ENCODE results near the gene CBLB.

Gene CBLB

DNA sequence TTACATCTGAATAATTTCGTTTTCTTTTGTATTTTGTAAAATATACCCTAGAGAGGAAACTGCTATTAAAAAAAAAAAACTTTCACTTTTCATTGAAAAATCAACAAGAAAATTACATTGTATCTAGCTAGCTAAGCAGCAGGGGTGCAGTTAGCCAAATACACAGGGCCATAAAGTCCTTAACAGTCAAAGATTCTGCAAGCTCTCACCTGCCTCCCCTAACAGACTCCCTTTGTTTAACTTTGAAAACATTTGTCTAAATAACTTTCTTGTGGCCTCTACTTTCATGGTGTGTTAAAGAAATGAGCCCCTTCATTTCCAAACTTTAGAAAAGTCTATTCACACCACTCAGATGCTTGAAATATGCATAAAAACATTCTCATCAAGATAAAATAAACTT lies 23.3 kb downstream of the CBLB start:
- no peak for DNase-seq (ENCODE audit: low spot score)

DNA sequence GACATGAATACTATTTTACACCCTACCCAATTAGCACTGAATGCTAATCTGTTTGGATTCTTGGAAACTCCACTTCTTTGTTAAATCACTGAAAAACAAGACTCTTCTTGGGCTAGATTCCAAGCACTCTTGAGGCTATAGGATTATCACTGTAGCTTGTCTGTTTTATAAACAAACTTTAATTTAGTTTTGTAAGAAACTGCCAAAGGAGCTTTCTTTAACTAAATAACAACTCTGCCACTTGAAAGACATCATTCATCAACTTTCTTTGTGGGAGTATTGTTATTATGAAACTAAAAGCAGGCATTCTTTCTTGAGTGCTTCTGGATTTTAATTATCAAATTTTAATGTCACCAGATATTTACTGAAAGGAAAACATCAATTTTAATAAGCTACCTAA lies 24.1 kb downstream of the CBLB start:
- DNase-seq (ENCODE audit: low spot score), result no peak

DNA sequence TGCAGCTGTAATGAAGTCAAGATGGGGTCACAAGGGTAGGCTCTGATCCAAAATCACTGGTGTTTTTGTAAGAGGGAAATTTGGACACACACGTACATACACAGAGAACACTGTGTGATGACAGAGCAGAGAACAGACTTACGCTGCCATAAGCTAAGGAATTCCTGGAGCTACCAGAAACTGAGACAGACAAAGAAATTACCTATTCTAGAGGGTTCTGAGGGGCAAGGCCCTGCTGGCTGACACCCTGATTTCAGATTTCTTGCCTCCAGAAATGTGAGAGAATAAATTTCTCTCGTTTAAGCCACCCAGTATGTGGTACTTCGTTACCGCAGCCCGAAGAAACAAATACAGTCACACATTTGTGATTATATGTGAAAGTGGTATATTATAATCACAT lies 24.8 kb downstream of the CBLB start:
- no peak for DNase-seq (ENCODE audit: low spot score)

DNA sequence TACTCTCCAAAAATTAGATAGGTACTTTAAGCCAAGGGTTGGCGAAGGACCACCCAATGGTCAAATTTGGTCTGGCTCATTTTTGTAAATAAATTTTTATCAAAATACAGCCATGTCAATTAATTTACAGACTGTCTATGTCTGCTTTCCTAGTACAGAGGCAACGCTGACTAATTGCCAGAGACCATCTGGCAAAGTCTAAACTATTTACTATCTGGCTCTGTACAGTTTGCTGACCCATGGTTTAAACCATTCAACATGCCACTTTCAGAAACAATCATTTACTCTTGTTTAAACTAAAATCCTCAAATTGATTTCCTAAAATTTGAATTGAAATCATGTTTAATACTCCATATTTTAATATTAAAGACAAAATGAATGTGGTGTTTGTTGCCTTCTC lies 25.9 kb downstream of the CBLB start:
- no peak for DNase-seq (ENCODE audit: low spot score)

DNA sequence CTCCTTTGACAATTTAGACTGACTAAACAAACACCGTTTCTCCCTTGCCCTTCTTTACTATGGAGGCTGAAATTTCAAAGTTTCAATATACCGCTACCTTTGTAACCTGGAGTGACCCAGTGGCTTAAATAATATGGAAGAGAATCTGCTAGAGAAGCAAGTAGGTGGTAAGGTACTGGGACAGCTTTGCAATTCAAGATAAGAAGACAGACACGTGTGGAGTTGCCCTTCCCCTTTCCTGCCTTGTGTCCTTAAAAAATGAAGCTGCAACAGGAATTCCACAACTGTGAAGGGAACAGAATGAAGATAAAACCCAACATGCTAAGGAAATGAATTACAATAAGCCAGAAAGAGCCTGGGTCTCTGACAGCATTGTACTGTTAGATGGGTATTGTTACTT lies 26.4 kb downstream of the CBLB start:
- DNase-seq (ENCODE audit: low spot score), result no peak

DNA sequence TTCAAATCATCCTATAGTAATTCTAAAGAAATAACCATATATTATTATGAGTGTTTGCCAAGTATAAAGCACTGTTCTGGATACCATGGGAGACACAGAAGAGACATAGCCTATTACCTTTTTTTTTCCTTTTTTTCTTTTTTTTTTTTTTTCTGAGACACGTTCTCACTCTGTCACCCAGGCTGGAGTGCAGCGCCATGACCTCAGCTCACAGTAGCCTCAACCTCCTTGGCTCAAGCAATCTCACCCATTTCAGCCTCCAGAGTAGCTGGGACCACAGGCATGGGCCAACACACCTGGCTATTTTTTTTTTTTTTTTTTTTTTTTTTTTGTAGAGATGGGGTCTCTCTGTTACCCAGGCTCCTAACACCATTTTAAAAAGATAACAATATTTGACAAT lies 30.9 kb downstream of the CBLB start:
- DNase-seq (ENCODE audit: low spot score), result no peak

DNA sequence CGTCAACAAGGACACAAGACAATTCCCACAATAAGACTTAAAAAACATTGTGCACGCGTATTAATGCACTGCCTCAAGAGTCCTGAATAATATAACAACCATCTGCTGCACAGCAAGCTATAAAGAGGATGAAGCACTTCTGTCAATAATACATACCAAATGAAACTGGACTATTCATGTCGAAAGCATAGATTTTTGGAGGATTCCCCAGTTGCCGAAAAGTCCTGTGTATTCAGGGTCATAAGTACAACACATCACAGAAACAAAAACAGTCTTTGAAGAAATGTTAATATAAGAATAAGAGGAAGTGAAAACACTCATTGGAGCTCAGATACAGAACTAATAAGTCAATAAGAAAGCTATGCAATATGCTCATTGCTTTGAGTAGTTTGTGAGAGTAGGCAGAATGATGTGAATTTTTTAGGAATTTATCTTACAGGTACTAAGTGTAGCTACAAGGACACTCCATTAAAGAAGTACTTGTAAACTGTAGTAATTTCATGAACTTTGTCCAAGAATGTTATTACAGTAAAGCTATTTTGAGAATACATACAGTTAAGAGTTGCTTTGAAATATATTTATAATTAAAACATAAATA lies 31.6 kb downstream of the CBLB start:
- DNase-seq (ENCODE audit: low spot score), result no peak

DNA sequence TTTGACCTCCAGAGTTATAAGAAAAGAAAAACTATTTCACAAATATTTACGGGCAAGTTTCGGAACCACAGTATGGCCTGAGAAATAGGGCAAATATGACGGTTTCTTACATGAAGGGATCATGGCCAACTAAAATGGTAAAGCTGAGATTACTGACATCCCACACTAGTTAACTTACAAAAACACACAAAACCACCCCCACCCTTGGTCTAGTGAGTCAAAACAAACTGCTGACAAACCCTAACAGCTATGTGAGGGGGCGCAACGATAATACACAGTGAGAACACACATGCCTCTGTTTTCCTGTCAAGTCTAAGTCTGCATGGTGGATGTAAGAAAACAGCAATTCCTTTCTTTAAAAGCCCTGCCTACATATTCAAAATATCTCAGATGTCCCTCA lies 32.3 kb downstream of the CBLB start:
- DNase-seq (ENCODE audit: low spot score), result no peak

DNA sequence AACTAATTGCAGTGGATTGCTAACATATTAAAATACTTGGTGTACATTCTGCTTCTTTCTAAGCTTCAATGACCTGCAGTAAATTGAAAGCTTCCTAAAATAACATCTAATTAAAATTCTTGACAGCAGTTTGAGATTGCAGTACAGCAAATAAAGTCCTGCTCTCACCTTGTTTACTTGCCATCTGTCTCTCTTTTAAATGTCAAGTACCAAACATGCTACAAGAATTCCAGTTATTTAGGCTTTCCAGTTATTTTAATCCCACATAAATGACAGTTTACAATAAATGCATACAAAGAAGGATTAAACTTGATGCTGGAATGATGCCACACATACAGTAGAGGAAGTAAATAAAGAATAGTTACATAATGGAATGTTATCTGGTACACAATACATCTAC lies 33.2 kb downstream of the CBLB start:
- DNase-seq (ENCODE audit: low spot score), result no peak

DNA sequence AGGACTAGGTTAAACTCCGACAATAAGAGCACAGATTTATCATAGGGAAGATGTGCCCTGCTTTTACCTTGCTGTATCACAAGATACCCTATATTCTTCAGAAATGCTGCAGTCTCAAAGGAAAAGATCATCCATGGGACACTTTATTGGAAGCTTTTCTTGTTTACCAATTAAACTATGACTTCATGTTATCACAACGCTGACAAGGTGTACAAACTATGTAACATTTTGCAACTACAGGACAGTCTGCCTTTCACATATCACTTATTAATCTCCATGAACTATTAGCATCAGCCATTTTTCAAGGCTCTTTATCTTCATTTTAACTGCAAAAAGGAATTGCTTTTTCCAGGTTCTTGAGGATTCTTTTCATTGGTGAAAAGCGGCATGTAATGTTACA lies 34.0 kb downstream of the CBLB start:
- DNase-seq (ENCODE audit: low spot score), result no peak

DNA sequence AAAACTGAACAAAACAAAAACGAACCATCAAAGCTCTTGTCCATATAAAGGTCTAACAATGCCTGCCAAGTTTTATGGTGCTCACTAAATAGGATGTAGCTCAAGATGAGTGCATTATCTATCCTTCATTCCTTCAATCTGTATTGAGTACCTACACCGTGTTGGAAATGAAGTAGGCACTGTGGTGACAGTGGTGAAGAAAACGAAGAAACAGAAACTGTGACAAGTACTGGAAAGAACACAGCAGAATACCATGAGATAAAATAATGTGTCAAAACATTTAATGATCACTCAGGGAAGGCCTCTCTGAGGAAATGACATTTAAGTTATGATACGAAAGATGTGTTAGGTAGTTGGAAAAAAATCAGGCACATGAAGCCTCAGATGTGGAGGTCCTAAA lies 36.2 kb downstream of the CBLB start:
- DNase-seq (ENCODE audit: low spot score), result no peak

DNA sequence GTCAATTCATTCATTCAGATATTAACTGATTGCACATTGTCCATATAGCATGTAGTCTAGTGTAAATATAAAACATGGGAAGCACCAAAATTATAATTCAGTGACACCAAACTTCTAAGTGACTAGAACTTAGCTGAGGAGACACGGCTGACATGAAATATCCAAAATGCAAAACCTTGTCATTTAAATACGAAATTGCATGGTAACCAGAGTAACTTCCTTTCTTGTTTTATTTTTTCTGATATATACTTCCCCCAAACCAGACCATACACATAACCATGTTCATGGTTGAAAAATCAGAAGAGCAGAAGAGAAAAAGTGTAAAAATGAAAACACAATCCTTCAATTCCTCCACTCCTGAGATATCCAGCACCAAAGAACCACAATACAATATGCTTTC lies 38.0 kb downstream of the CBLB start:
- DNase-seq (ENCODE audit: low spot score), result no peak

DNA sequence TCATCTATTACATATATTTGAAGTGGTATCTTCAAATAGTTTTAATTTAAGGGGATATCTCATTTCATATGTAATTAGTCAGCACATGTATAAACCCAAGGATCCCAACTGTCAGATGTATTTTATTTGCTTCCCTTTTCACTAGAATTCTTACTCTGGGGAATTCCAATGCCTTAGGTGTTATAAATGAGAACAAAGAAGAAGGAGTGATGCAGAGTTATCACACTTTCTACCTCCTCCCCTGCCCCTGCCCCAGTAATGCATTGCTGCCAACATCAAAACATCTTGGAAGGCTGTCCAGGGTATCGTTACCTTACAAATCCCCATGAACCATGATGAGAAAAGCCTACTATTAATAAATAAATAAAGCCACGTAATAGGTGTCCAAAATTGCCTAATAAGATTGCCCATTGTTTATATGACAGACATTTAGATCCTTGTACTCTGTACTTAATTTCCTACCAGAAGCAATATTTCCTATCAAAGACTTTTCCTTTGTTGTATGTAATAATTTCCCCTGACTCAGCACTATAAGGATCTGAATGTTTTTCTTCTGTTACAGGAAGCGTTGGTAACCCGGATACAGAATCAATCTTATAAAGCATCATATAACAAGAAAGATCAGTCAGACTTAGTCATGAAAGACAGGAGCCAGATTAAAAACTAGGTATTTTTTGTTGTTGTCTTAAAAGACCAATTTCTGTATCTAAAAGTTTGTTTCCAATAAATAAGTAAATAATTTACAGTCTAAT lies 38.8 kb downstream of the CBLB start:
- no peak for DNase-seq (ENCODE audit: low spot score)

DNA sequence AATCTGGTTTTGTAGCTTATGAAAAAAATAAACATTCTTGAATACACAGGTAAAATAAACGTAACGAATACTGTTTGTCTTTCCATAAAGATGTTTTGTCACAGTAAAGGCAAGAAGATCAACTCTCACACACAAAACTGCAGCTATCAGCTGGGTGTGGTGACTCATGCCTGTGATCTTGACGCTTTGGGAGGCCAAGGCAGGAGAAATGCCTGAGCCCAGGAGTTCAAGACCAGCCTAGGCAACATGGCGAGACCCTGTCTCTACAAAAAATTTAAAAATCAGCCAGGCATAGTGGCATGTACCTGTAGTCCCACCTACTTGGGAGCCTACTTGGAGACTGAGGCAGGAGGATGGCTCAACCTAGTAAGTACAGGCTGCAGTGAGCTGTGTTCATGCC lies 39.6 kb downstream of the CBLB start:
- no peak for DNase-seq (ENCODE audit: low spot score)

DNA sequence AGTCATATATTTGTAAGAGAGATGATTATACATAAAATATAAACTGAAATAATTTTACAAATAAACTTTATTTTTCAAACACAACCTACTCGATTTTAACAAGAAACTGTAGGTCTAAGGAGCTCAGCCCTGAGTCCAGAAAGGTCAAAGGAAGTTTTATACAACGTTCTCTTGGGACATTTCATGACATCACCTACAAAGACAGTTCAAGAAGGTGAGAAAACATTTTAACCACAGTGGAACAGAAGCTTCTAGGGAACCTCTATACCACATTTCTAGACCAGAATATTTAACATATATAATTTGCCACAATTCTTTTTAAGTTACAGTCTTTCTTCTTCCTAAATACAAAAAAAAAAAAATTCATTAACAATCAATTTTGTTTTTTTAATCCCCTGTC lies 40.1 kb downstream of the CBLB start:
- DNase-seq (ENCODE audit: low spot score), result no peak

DNA sequence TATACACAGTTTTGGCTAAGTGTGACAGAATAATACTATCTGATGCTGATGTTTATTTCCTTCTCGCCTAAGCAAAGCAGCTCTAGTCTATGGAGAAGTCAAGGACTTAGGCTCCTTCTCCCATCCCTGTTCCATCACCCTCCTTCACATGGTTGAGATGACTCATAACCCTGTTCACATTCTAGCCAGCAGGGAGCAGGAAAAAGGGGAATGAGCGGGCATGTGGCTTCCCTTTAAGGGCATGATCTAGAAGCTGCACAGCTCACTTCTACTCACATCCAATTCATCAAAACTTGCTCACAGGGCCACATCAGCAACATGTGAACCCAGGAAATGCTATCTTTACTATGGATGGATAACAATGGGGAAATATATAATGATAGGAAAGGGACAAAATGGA lies 40.9 kb downstream of the CBLB start:
- DNase-seq (ENCODE audit: low spot score), result no peak

DNA sequence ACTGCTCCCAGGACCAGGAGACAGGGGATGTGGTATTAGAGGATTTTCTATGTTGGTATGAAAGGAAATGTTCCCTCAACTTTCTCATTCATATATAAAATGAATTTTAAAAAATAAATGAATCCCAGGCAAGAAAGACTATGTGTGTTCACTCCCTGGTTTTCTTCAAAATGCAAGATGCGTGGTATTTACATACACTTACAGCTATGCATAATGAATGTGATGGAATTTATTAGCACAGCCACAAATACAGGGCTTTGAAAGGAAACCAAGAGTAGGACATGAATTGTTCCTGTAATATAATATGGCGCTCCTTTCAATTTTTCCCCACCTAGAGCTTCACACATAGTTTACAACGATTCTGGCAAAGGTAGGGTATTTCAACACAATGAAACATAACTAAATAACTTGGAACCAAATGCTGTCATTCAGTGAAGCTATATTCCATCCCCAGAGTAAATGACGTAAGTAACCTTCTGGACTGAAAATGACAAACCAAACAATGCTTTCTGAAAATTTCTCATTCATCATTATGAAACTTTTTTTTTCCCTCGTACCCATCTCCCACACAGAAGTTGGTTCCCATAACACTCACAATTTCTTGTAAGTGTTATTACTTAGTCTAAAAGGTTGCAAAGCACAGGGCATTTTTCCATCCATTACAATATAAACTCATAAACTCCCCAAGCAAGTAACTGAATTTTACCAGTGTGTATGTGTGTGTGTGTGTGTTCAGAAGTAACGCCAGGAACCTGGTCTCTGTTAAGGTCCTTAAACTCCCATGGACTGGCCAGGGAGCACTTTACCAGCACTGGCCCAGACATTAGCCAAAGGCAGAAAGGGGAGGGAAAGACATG lies 41.8 kb downstream of the CBLB start:
- DNase-seq (ENCODE audit: low spot score), result no peak

DNA sequence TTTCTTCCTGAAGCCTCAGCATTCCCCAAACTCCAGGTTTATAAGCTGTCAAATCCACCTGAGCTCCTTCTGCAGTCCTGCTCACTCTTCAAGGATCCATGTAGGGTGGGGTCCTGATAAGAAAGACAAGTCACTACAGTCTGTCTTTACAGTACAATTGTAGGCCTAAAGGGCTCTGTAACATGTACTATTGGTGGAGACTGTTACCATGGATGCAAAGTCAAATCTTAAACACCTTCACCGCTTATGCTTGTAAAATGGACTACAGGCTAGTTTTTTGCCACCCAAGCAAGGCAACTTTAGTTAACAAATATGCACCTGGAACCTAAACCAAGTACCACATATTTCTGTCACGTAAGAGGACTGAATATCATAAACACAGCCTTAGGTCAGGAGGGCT lies 44.7 kb downstream of the CBLB start:
- DNase-seq (ENCODE audit: low spot score), result no peak

DNA sequence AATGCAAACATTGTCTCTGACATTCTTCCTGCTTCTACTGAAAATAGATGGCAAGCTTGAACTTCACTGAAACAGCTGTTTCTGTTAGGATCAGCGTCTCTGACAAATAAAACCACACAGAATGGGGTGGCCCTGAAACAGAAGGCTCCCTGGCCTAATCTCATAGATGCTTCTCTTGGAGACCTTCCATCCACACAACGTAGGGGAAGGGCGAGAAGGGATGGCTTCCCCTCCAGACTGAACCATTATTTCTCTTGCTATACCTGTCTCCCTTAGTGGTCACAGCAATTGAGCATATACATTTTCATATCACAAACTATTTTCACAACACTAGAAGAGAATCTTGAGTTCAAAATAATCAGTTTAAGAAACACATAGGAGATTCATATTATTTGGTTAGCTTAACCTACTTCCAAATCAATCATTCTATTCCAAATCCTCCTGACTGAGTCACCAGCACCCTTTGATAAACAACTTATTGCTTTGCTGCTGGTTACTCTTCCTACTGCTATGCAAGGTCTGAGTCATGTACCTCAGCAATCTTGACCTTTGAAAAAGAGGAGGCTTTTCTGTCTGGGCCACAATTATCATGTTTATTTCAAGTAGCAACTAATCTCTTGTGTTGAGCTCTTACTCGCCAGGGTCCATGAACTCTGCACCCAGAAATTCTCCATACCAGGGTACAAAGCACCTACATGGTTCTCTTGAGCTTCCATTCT lies 45.5 kb downstream of the CBLB start:
- DNase-seq (ENCODE audit: low spot score), result no peak

DNA sequence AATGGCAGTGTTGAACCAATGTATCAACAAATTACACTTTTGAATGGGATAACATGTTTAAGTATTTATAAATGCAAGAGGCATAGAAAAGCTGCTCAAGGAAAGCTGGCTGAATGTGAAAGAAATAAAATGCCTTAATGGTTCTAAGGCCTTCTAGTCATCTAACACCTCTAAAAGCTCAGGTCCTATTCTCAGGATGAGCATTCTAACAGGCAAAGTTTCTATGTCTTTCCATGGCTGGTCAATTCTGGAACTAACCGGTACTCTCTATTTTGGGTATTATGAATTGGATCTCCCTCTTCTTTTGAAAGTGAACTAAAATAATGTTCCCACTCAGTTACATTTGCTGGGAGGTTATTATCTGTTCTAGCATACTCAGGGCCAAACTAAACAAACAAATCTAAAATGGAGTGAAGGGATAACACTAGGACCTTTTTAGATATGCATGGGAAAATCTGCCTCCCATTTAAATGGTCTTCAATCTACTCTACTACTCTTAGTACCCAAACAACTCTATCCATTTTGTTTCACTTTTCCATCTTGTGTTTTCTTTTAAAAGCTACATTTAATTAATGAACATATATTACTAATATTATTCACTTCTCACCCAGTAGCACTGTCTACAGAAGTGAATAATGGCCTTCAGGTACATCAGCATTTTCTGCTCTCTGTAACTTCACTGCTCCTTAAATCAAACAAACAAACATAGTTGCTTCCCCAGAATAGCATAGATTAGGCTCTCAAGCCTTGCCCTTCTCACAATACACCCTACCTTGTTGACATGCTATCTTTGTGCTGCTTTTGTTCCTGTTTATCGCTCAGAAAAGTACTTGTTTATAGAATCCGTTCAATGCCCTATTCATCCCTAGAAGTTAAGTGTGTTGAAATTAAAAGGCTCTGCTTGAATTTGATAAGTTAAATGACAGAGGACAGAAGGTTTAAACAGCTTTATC lies 46.4 kb downstream of the CBLB start:
- no peak for DNase-seq (ENCODE audit: low spot score)

DNA sequence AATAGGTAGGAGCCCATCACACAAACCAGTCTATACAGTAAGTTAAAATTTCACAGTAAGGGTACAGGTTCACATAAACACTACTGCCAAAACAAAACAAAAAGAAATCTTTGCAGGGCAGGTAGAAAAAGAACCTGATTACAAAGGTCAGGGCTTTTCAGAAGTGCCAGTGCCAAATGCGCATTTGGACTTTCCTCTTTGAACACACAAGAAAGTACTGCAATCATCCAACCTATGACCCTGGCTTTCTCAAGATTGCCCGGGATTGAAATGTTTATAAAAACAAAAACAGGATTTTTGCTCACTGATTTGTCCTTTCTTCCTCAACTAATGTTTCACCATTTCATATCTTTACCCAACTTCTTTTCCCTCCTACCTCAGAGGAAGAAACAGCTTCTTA lies 47.4 kb downstream of the CBLB start:
- no peak for DNase-seq (ENCODE audit: low spot score)

DNA sequence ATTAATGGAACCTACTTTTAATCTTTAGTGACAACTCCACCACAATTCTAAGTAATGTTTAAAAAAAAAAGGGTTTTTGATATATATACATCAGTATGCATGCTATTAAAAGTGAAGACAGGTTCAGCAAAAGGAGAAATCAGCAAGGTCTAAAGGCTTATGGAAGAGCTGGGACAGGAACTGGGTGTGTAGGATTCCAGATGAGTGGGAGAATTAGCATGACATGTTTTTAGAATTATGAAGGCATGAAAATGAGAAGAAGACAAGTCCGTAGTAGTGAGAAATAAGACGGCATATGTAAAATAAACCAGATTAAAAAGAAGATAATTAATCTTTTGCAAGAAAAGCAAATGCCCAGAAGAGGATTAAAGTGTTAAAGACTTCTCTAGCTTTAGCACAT lies 52.0 kb downstream of the CBLB start:
- DNase-seq (ENCODE audit: low spot score), result no peak

Data from hematopoietic multipotent progenitor cell treated with erythropoietin and hydrocortisone succinate and interleukin-3 and kit ligand, for 15 days (in vitro differentiated cells).